HFFc6 (cell line): ENCODE data around the gene TSGA10IP. TPM values are rescaled to one million over a fixed set of nuclear protein-coding genes. Genes with fewer than 3 reads are reported as not detected.

ENCODE experiments used
- DNase-seq: peaks from one replicate; pipeline ENCODE4 v3.0.0-alpha.2; 2018
- H3K27ac Mint-ChIP-seq: 2 replicates; pipeline ENCODE4 v1.8.0; 2020; ENCODE audit warnings: mild to moderate bottlenecking, mixed read lengths
- H3K27me3 Mint-ChIP-seq: 2 replicates; pipeline ENCODE4 v1.8.0; 2021; ENCODE audit warnings: mild to moderate bottlenecking, moderate library complexity, mixed read lengths; ENCODE audit not compliant: insufficient read depth
- H3K36me3 Mint-ChIP-seq: 2 replicates; pipeline ENCODE4 v1.8.0; 2021; ENCODE audit warnings: low read depth, mixed read lengths
- H3K4me1 Mint-ChIP-seq: 2 replicates; pipeline ENCODE4 v1.8.0; 2020; ENCODE audit warnings: low read depth, mixed read lengths
- H3K4me3 Mint-ChIP-seq: 2 replicates; pipeline ENCODE4 v1.8.0; 2020; ENCODE audit warnings: mild to moderate bottlenecking, moderate library complexity, mixed read lengths
- H3K9me3 Mint-ChIP-seq: 2 replicates; pipeline ENCODE4 v1.8.0; 2020; ENCODE audit warnings: mild to moderate bottlenecking, mixed read lengths
- total RNA-seq, 6 experiments: library from RNA; stranded (reverse); fragmentation: NEBNext Ultra II Directional; extraction: Animal tissue kit (Norgen Biotek cat#: 25700); gene quantifications; 2 replicates in 1 of 6; 3 replicates in 5 of 6; pipeline ENCODE4 v1.2.3, GENCODE V29; 2021
- TF ChIP-seq, protein P1 (sequence below): fragments of 200-600 bp; sonication (generic); IDR thresholded peaks from 2 replicates; pipeline ENCODE4 v1.5.0; 2021; ENCODE audit warnings: antibody characterized with exemption, mild to moderate bottlenecking

Gene TSGA10IP
- total RNA-seq, 6 experiments from 2014 or later, result 0.23 TPM; not detected in 5

DNA sequence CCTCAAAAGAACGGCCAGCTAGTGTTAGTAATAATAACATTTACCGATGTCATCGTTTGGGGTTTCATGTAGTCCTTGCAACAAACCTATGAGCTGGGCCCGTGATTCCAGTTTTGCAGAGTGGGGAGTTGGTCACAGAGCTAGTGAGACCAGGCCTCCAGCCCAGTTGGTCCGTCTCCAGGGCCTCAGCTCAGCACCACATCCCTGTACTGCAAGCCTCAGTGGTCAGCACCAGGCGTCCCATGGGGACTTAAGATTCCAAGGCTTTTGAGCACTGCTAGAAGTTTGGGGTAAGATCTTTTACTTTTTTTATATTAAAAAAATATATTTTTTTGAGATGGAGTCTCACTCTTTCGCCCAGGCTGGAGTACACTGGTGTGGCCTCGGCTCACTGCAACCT is 1.1 kb upstream of the TSGA10IP start:
- H3K4me3 Mint-ChIP-seq, result no peak overlapping the region
- no peaks in the 10 kb centered on the region for H3K9me3 Mint-ChIP-seq
- peaks cover 33% of the 10 kb centered on the region for H3K4me1 Mint-ChIP-seq
- peaks cover 8% of the 10 kb centered on the region for H3K27me3 Mint-ChIP-seq
- no peak overlapping the region for H3K27ac Mint-ChIP-seq
- no peaks in the 10 kb centered on the region for H3K36me3 Mint-ChIP-seq
- DNase-seq, result no peak
- TF ChIP-seq, protein P1, sequence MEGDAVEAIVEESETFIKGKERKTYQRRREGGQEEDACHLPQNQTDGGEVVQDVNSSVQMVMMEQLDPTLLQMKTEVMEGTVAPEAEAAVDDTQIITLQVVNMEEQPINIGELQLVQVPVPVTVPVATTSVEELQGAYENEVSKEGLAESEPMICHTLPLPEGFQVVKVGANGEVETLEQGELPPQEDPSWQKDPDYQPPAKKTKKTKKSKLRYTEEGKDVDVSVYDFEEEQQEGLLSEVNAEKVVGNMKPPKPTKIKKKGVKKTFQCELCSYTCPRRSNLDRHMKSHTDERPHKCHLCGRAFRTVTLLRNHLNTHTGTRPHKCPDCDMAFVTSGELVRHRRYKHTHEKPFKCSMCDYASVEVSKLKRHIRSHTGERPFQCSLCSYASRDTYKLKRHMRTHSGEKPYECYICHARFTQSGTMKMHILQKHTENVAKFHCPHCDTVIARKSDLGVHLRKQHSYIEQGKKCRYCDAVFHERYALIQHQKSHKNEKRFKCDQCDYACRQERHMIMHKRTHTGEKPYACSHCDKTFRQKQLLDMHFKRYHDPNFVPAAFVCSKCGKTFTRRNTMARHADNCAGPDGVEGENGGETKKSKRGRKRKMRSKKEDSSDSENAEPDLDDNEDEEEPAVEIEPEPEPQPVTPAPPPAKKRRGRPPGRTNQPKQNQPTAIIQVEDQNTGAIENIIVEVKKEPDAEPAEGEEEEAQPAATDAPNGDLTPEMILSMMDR, result no peak

DNA sequence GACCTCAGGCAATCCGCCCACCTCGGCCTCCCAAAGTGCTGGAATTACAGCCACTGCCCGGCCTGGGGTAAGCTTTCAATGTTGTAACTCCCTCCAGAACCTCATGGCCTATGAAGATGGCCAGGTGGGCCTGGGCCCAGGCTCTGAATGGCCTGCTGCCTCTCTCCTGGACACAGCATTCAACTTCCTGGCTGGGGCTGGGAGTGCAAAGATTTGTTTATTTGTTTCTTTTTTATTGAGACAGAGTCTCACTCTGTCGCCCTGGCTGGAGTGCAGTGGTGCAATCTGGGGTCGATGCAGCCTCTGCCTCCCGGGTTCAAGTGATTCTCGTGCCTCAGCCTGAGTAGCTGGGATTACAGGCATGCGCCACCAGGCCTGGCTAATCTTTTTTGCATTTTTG is 513 bp upstream of the TSGA10IP start:
- H3K36me3 Mint-ChIP-seq, result no peaks in the 10 kb centered on the region
- no peak for DNase-seq
- H3K4me3 Mint-ChIP-seq, result no peak overlapping the region
- TF ChIP-seq, protein P1, result no peak
- no peaks in the 10 kb centered on the region for H3K9me3 Mint-ChIP-seq
- H3K4me1 Mint-ChIP-seq, result peaks cover 34% of the 10 kb centered on the region
- H3K27me3 Mint-ChIP-seq, result peaks cover 8% of the 10 kb centered on the region
- H3K27ac Mint-ChIP-seq, result no peak overlapping the region

DNA sequence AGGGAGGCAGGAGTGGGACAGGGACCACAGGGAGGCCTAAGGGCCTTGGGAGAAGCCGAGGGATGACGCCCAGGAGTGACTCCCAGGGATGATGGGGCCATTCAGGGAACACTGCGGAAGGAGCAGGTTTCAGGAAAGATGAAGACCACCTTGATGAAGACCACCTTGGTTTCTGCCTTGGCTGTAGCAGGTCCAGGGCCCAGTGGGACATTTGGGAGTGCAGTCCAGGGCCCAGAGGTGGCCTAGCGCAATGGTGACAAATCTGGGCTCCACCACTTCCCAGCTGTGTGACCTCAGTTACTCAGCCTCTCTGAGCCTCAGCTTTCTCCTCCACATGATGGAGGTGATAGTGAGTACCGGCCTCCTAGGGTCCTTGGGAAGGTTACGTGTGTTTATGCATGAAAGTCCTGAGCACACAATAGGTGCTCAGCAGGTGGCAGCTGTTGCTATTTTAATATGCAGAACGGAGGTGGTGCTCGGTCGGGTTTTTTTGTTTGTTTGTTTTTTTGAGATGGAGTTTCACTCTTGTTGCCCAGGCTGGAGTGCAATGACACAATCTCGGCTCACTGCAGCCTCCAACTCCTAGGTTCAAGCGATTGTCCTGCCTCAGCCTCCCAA is 770 bp downstream of the TSGA10IP start:
- Mint-ChIP-seq H3K27ac (no peak overlapping the region), H3K9me3 (no peaks in the 10 kb centered on the region), H3K4me1 (peaks cover 22% of the 10 kb centered on the region), H3K4me3 (no peak overlapping the region), H3K36me3 (no peaks in the 10 kb centered on the region), H3K27me3 (peaks cover 8% of the 10 kb centered on the region)
- TF ChIP-seq, protein P1, result no peak
- DNase-seq, result no peak

DNA sequence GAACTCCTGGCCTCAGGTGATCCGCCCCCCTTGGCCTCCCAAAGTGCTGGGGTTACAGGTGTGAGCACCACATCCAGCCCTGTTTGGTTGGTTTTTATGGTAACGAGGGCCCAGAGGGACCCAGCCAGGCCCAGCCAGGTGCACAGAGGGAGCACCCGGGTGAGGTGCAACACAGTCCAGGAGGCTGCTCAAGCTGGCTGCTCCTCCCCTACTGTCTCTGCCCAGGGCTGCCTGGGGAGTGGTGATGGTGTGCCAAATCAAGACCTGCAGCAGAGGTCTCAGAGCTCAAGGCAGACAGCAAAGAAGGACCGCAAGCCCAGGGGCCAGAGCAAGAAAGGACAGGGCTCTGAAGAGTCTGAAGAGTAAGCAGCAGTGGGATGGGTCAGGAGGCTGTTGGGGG is 1.4 kb downstream of the TSGA10IP start:
- no peak for DNase-seq
- TF ChIP-seq, protein P1, result no peak
- H3K9me3 Mint-ChIP-seq, result no peaks in the 10 kb centered on the region
- H3K36me3 Mint-ChIP-seq, result no peaks in the 10 kb centered on the region
- H3K27me3 Mint-ChIP-seq, result peaks cover 4% of the 10 kb centered on the region
- no peak overlapping the region for H3K4me3 Mint-ChIP-seq
- no peak overlapping the region for H3K27ac Mint-ChIP-seq
- peaks cover 16% of the 10 kb centered on the region for H3K4me1 Mint-ChIP-seq

DNA sequence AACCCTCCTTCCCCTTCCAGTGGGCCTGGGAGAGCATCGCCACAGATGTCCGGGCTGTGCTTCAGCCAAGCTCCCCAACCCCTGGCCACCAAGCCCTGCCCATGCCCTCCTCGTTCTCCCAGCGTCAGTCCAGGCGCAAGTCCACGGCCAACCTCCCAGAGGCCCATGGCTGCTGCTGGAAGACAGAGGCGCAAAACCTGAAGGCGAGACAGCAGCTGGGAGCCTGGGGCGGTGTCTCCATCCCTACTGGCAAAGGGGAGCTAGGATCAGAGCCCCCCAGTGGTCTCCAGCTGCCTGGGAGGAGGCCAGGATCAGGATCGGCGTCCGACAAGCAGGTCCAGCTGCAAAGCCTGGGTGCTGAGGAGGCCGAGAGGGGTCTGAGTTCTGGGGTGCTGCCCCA is 1.9 kb downstream of the TSGA10IP start:
- peaks cover 11% of the 10 kb centered on the region for H3K4me1 Mint-ChIP-seq
- H3K27me3 Mint-ChIP-seq, result peaks cover 4% of the 10 kb centered on the region
- TF ChIP-seq, protein P1, result no peak
- no peak for DNase-seq
- H3K4me3 Mint-ChIP-seq, result no peak overlapping the region
- no peaks in the 10 kb centered on the region for H3K36me3 Mint-ChIP-seq
- no peak overlapping the region for H3K27ac Mint-ChIP-seq
- H3K9me3 Mint-ChIP-seq, result no peaks in the 10 kb centered on the region
